H1 (cell line): ENCODE measurements around the gene PDXP. TPM values are rescaled to one million over a fixed set of nuclear protein-coding genes. Genes with fewer than 3 reads are reported as not detected.

Experiments used
- CTCF ChIP-seq, 3 experiments: IDR thresholded peaks; 1 replicate in 2 of 3; 2 replicates in 1 of 3; pipeline versions ENCODE4 v1.5.1 to v1.6.1; 2011; ENCODE audit warnings: low read length in 3 of 3, mild to moderate bottlenecking in 3 of 3, inconsistent platforms in 2 of 3, low read depth in 1 of 3, moderate library complexity in 1 of 3; ENCODE audit not compliant: insufficient read depth in 1 of 3; ENCODE audit errors: control extremely low read depth in 1 of 3
- SAP30 ChIP-seq: fragments of 300-600 bp; sonication (generic); IDR thresholded peaks from 2 replicates; pipeline ENCODE4 v1.7.1; 2012; ENCODE audit warnings: low read length, moderate library complexity, mild to moderate bottlenecking, inconsistent platforms; ENCODE audit not compliant: insufficient read depth, insufficient replicate concordance
- polyA plus RNA-seq, 7 experiments: library from polyadenylated mRNA; depleted of rRNA in 3 of 7; stranded (reverse) in 5 of 7; unstranded in 2 of 7; fragments of >200 nt in 5 of 7; fragments of 200-250 nt in 2 of 7; gene quantifications; 1 replicate in 5 of 7; 2 replicates in 1 of 7; 4 replicates in 1 of 7; pipeline versions ENCODE4 v1.2.1 to v1.2.3, GENCODE V29; 2011 to 2013; ENCODE audit warnings: missing spikeins in 2 of 7, mixed read lengths in 2 of 7
- total RNA-seq: library from RNA; stranded (reverse); fragmentation: NEBNext Ultra II Directional; extraction: Animal tissue kit (Norgen Biotek cat#: 25700); gene quantifications from 2 replicates; pipeline ENCODE4 v1.2.1, GENCODE V29; 2021

Gene PDXP
- total and polyA plus RNA-seq, 2 of the 8 experiments (the other 6 are each of a cell fraction or from before 2014, with no cell fraction given), result 36.6 to 67.7 TPM

GRCh38 chr22:37618072-37618656 is 40.4 kb upstream of the PDXP start (continued):
- TF ChIP-seq CTCF (IDR thresholded peaks at IDR 0.05; ENCODE audit: control extremely low read depth in 1 of 3, insufficient read depth in 1 of 3, low read depth in 1 of 3, low read length in 3 of 3) (no peak), SAP30 (no peak)
